ENCODE data around the gene FAM181A. TPM values are rescaled to one million over a fixed set of nuclear protein-coding genes. Genes with fewer than 3 reads are reported as not detected.

Gene FAM181A
- total and polyA plus RNA-seq, 10 donors, result not detected

- Histone ChIP-seq H3K27me3 (replicated peaks in 1 of 7) (peaks cover 0 to 29% (median 10%) of the 10 kb centered on the region in 7 donors), H3K9me3 (no peaks in the 10 kb centered on the region), H3K4me3 (no peak overlapping the region), H3K4me1 (peaks cover 0 to 15% (median 15%) of the 10 kb centered on the region in 6 donors), H3K27ac (no peak overlapping the region), H3K36me3 (peaks cover 0 to 52% (median 2%) of the 10 kb centered on the region in 6 donors)
- 82 to 90% (median 86%) methylated on average over 8 of the region's 8 CpGs for WGBS, 5 donors
- intact Hi-C loops (cut with DNase I; ENCODE audit: low total_unique reads), result loop anchor here (5.0 kb wide), 1 partner anchor 202 kb away; no protein-coding TSS in a partner anchor
- TF ChIP-seq POLR2A (IDR thresholded peaks at IDR 0.05), result no peak
- TF ChIP-seq CTCF (IDR thresholded peaks at IDR 0.05 in 8 of 11, conservative IDR thresholded peaks at IDR 0.05 in 3 of 11), result no peak
- no peak for TF ChIP-seq POLR2AphosphoS5 (IDR thresholded peaks at IDR 0.05)
- no peak for DNase-seq
These were observed 8.1 kb downstream of the FAM181A start for GRCh38 chr14:93935213-93935612.

GRCh38 chr14:93936245-93936644 is 9.1 kb downstream of the FAM181A start:
- Histone ChIP-seq H3K27me3 (replicated peaks in 1 of 7) (peaks cover 0 to 29% (median 10%) of the 10 kb centered on the region in 7 donors), H3K9me3 (no peaks in the 10 kb centered on the region), H3K4me1 (peaks cover 0 to 22% (median 15%) of the 10 kb centered on the region in 6 donors), H3K4me3 (no peak overlapping the region), H3K27ac (no peak overlapping the region), H3K36me3 (peaks cover 0 to 52% (median 2%) of the 10 kb centered on the region in 6 donors)
- TF ChIP-seq CTCF (IDR thresholded peaks at IDR 0.05 in 8 of 11, conservative IDR thresholded peaks at IDR 0.05 in 3 of 11), result peak in 5 of 11 experiments; percentile 25 to 48 (median 34)
- TF ChIP-seq POLR2AphosphoS5 (IDR thresholded peaks at IDR 0.05), result no peak
- intact Hi-C loops (cut with DNase I; ENCODE audit: low total_unique reads), result loop anchor here (5.0 kb wide), 1 partner anchor 201 kb away; no protein-coding TSS in a partner anchor
- WGBS, 5 donors, result 40 to 54% (median 43%) methylated on average over 5 of the region's 5 CpGs
- no peak for DNase-seq

- H3K4me1 ChIP-seq, result peaks cover 0 to 22% (median 15%) of the 10 kb centered on the region in 6 donors
- no peaks in the 10 kb centered on the region for H3K9me3 ChIP-seq
- 89 to 96% (median 93%) methylated on average over 3 to 6 of the region's 6 CpGs for WGBS, 5 donors
- no peak for DNase-seq
- H3K4me3 ChIP-seq, result no peak overlapping the region
- H3K27me3 ChIP-seq (replicated peaks in 1 of 7), result peaks cover 0 to 29% (median 10%) of the 10 kb centered on the region in 7 donors
- no peak overlapping the region for H3K27ac ChIP-seq
- TF ChIP-seq CTCF (IDR thresholded peaks at IDR 0.05 in 8 of 11, conservative IDR thresholded peaks at IDR 0.05 in 3 of 11), result no peak
- no peak for TF ChIP-seq POLR2AphosphoS5 (IDR thresholded peaks at IDR 0.05)
- TF ChIP-seq POLR2A (IDR thresholded peaks at IDR 0.05), result no peak
- intact Hi-C loops (cut with DNase I; ENCODE audit: low total_unique reads), result loop anchor here (5.0 kb wide), 1 partner anchor 200 kb away; no protein-coding TSS in a partner anchor
- peaks cover 0 to 52% (median 2%) of the 10 kb centered on the region in 6 donors for H3K36me3 ChIP-seq
These were observed 9.8 kb downstream of the FAM181A start for GRCh38 chr14:93936926-93937325.

GRCh38 chr14:93937519-93937918 is 10.4 kb downstream of the FAM181A start:
- TF ChIP-seq CTCF (IDR thresholded peaks at IDR 0.05 in 8 of 11, conservative IDR thresholded peaks at IDR 0.05 in 3 of 11) (no peak), POLR2A (IDR thresholded peaks at IDR 0.05) (no peak), POLR2AphosphoS5 (IDR thresholded peaks at IDR 0.05) (no peak)
- Histone ChIP-seq H3K36me3 (peaks cover 0 to 56% (median 2%) of the 10 kb centered on the region in 6 donors), H3K27me3 (replicated peaks in 1 of 7) (peaks cover 0 to 29% (median 10%) of the 10 kb centered on the region in 7 donors), H3K4me3 (no peak overlapping the region), H3K27ac (no peak overlapping the region), H3K9me3 (no peaks in the 10 kb centered on the region), H3K4me1 (peaks cover 0 to 22% (median 15%) of the 10 kb centered on the region in 6 donors)
- intact Hi-C loops (cut with DNase I; ENCODE audit: low total_unique reads), result loop anchor here (5.0 kb wide), 1 partner anchor 200 kb away; no protein-coding TSS in a partner anchor
- 88 to 94% (median 91%) methylated on average over 10 to 13 of the region's 13 CpGs for WGBS, 5 donors
- DNase-seq, result no peak

All from spleen (tissue), 11 donors.